Stimulated activated CD8-positive, alpha-beta memory T cell treated with anti-CD3 and anti-CD28 coated beads, Interleukin-12 subunit alpha, Interleukin-12 subunit beta, amount 100 ng/mL, for 4 hours (primary cell): ENCODE data around the gene JARID2.
"Not testable (repeated sequence)": the region's sequence is repeated elsewhere in the genome, so short reads cannot be mapped to it uniquely, and the experiment has no call there.

ENCODE experiments used
- DNase-seq: peaks from one replicate; pipeline ENCODE4 v3.0.0-alpha.2; 2020; ENCODE audit warnings: low read depth

Gene JARID2

GRCh38 chr6:15401120-15401519 lies 155.3 kb downstream of the JARID2 start:
- DNase-seq: no peak

GRCh38 chr6:15401769-15402250 lies 155.9 kb downstream of the JARID2 start:
- no peak for DNase-seq

- no peak for DNase-seq
Observed at GRCh38 chr6:15402406-15403045, 156.7 kb downstream of the JARID2 start.

- DNase-seq: no peak
Observed at GRCh38 chr6:15403094-15403755, 157.4 kb downstream of the JARID2 start.

GRCh38 chr6:15404685-15404980 lies 158.8 kb downstream of the JARID2 start:
- DNase-seq: no peak

GRCh38 chr6:15405129-15406068 lies 159.5 kb downstream of the JARID2 start:
- no peak for DNase-seq

GRCh38 chr6:15406452-15406851 lies 160.6 kb downstream of the JARID2 start:
- no peak for DNase-seq

GRCh38 chr6:15408008-15408407 lies 162.1 kb downstream of the JARID2 start:
- no peak for DNase-seq

- DNase-seq: no peak
Observed at GRCh38 chr6:15408758-15409157, 162.9 kb downstream of the JARID2 start.

GRCh38 chr6:15409301-15410125 lies 163.6 kb downstream of the JARID2 start:
- DNase-seq: no peak

GRCh38 chr6:15410126-15410391 lies 164.2 kb downstream of the JARID2 start:
- DNase-seq: no peak

GRCh38 chr6:15410752-15411151 lies 164.9 kb downstream of the JARID2 start:
- DNase-seq: no peak

GRCh38 chr6:15411766-15412165 lies 165.9 kb downstream of the JARID2 start:
- no peak for DNase-seq

- no peak for DNase-seq
Observed at GRCh38 chr6:15412767-15413166, 166.9 kb downstream of the JARID2 start.

- DNase-seq: no peak
Observed at GRCh38 chr6:15413466-15414234, 167.8 kb downstream of the JARID2 start.

- DNase-seq: no peak
Observed at GRCh38 chr6:15414235-15414612, 168.4 kb downstream of the JARID2 start.

- not testable (repeated sequence) for DNase-seq
Observed at GRCh38 chr6:15415622-15416021, 169.8 kb downstream of the JARID2 start.

- no peak for DNase-seq
Observed at GRCh38 chr6:15416932-15417509, 171.2 kb downstream of the JARID2 start.

- no peak for DNase-seq
Observed at GRCh38 chr6:15417811-15418210, 171.9 kb downstream of the JARID2 start.

- DNase-seq: no peak
Observed at GRCh38 chr6:15419493-15419892, 173.6 kb downstream of the JARID2 start.

GRCh38 chr6:15420959-15421438 lies 175.1 kb downstream of the JARID2 start:
- no peak for DNase-seq
